OCI-LY3 (cell line): Measurements from ENCODE around the gene RFTN1.

Experiments
- H2AFZ ChIP-seq: fragments of 200-600, 300-600 bp; shearing (Covaris generic); 2 replicates; pipeline ENCODE4 v1.6.0; 2014; ENCODE audit warnings: antibody characterized with exemption, low read depth, low read length
- H3K27ac ChIP-seq: fragments of 200-600, 300-600 bp; sonication (generic); 2 replicates; pipeline ENCODE4 v1.5.1; 2014; ENCODE audit warnings: mild to moderate bottlenecking, low read length, moderate library complexity, mixed read lengths
- H3K27me3 ChIP-seq: fragments of 200-600, 300-600 bp; sonication (generic); 2 replicates; pipeline ENCODE4 v1.6.1; 2014; ENCODE audit warnings: low read depth, low read length, mixed read lengths
- H3K36me3 ChIP-seq: fragments of 200-600, 300-600 bp; sonication (generic); replicated peaks from 2 replicates; pipeline ENCODE3; 2014; ENCODE audit warnings: low read depth, low read length, mixed read lengths
- H3K4me1 ChIP-seq: fragments of 300-600, 200-600 bp; sonication (generic); 2 replicates; pipeline ENCODE4 v1.6.1; 2014; ENCODE audit warnings: low read length, mixed read lengths
- H3K4me2 ChIP-seq: fragments of 200-600, 300-600 bp; sonication (generic); 2 replicates; pipeline ENCODE4 v1.6.1; 2014; ENCODE audit warnings: low read length, mixed read lengths
- H3K4me3 ChIP-seq: fragments of 300-600, 200-600 bp; sonication (generic); 2 replicates; pipeline ENCODE4 v1.5.1; 2014; ENCODE audit warnings: antibody characterized with exemption, mild to moderate bottlenecking, low read length, moderate library complexity
- H3K79me2 ChIP-seq: fragments of 300-600, 200-600 bp; shearing (Covaris generic); 2 replicates; pipeline ENCODE4 v1.6.1; 2014; ENCODE audit warnings: mild to moderate bottlenecking, low read length, mixed read lengths
- H3K9ac ChIP-seq: fragments of 300-600, 200-600 bp; shearing (Covaris generic); 2 replicates; pipeline ENCODE4 v1.6.0; 2014; ENCODE audit warnings: mild to moderate bottlenecking, low read length, moderate library complexity
- H3K9me3 ChIP-seq: fragments of 200-600, 300-600 bp; shearing (Covaris generic); 2 replicates; pipeline ENCODE4 v1.6.1; 2014; ENCODE audit warnings: low read length, mixed read lengths; ENCODE audit not compliant: insufficient read depth
- H4K20me1 ChIP-seq: fragments of 200-600, 300-600 bp; sonication (generic); 2 replicates; pipeline ENCODE4 v1.6.1; 2016; ENCODE audit warnings: low read length, mixed read lengths; ENCODE audit not compliant: insufficient read depth
- CTCF ChIP-seq: fragments of 200-600, 300-600 bp; sonication (generic); IDR thresholded peaks from 2 replicates; pipeline ENCODE4 v1.5.1; 2014; ENCODE audit warnings: antibody characterized with exemption, low read length, low read depth
- EZH2phosphoT487 ChIP-seq: fragments of 200-600 bp; shearing (Covaris generic); IDR thresholded peaks from 2 replicates; pipeline ENCODE4 v1.6.1; 2018; ENCODE audit warnings: antibody characterized with exemption, mixed run types, low read depth

The RFTN1 gene

DNA sequence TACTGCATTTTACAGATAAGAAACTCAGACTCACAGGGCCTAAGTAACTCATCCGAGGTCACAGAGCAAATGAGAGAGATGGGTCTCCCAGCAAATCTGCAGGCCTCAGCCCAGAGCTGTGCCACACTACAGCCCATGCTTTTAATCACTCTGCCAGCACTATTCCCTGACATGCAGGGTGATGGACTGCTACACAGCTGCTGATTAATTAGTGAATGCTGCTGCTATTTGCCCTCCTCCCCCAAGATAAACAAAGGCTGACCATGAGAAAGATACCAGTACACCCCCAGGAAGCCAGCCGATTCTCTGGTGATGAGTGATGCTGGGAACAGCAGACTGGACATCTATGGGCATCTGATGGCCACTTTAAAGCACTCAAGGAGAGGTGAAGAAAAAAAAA, 39.3 kb downstream of the RFTN1 start:
- Histone ChIP-seq H3K4me1 (peaks cover 30% of the 10 kb centered on the region), H4K20me1 (peaks cover 98% of the 10 kb centered on the region), H3K4me3 (no peak overlapping the region), H3K9ac (no peak overlapping the region), H3K27me3 (no peaks in the 10 kb centered on the region), H2AFZ (no peak overlapping the region), H3K79me2 (peaks cover 99% of the 10 kb centered on the region), H3K36me3 (peaks cover 97% of the 10 kb centered on the region), H3K9me3 (no peaks in the 10 kb centered on the region), H3K27ac (no peak overlapping the region), H3K4me2 (no peak overlapping the region)
- no peak for TF ChIP-seq CTCF
- TF ChIP-seq EZH2phosphoT487 = no peak

GRCh38 chr3:16472593-16472992, 40.9 kb downstream of the RFTN1 start:
- Histone ChIP-seq H3K36me3 (peaks cover 94% of the 10 kb centered on the region), H2AFZ (no peak overlapping the region), H3K79me2 (peaks cover 99% of the 10 kb centered on the region), H4K20me1 (peaks cover 98% of the 10 kb centered on the region), H3K27ac (no peak overlapping the region), H3K9ac (no peak overlapping the region), H3K9me3 (no peaks in the 10 kb centered on the region), H3K27me3 (no peaks in the 10 kb centered on the region), H3K4me2 (no peak overlapping the region), H3K4me1 (peaks cover 40% of the 10 kb centered on the region), H3K4me3 (no peak overlapping the region)
- TF ChIP-seq EZH2phosphoT487 (no peak), CTCF (no peak)

DNA sequence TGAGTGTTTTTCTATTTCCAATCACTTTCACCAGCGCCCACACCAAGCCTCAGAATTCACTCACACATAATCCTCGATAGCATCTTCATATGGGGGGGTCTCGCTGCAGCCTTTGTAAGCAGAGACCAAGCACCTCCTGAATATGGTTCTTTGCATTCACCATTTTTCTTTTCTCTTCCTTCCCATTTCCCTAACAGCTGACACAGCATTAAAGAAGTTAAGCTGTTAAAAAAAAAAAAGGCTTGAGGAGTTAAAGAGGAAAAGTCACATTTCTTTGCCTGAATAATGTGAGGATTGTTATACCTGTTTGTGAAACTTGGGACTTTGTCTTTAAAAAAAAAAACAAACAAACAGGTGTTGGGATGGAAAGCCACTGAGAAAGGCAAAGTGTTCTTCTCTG, 41.6 kb downstream of the RFTN1 start:
- TF ChIP-seq EZH2phosphoT487 = no peak
- no peak for TF ChIP-seq CTCF
- peaks cover 98% of the 10 kb centered on the region for H4K20me1 ChIP-seq
- H3K27me3 ChIP-seq = no peaks in the 10 kb centered on the region
- H3K79me2 ChIP-seq = peaks cover 99% of the 10 kb centered on the region
- no peak overlapping the region for H3K9ac ChIP-seq
- no peak overlapping the region for H3K4me3 ChIP-seq
- peaks cover 92% of the 10 kb centered on the region for H3K36me3 ChIP-seq
- no peak overlapping the region for H3K4me2 ChIP-seq
- no peak overlapping the region for H2AFZ ChIP-seq
- no peaks in the 10 kb centered on the region for H3K9me3 ChIP-seq
- H3K4me1 ChIP-seq = peaks cover 40% of the 10 kb centered on the region
- no peak overlapping the region for H3K27ac ChIP-seq

- TF ChIP-seq CTCF (no peak), EZH2phosphoT487 (no peak)
- Histone ChIP-seq H3K36me3 (peaks cover 92% of the 10 kb centered on the region), H3K27ac (no peak overlapping the region), H3K9me3 (no peaks in the 10 kb centered on the region), H3K4me1 (peaks cover 42% of the 10 kb centered on the region), H3K27me3 (no peaks in the 10 kb centered on the region), H3K4me2 (no peak overlapping the region), H3K4me3 (no peak overlapping the region), H3K9ac (no peak overlapping the region), H3K79me2 (peaks cover 99% of the 10 kb centered on the region), H4K20me1 (peaks cover 98% of the 10 kb centered on the region), H2AFZ (no peak overlapping the region)
These were observed 42.9 kb downstream of the RFTN1 start for GRCh38 chr3:16470590-16470989.
